22Rv1 (cell line): Measurements from ENCODE around the gene UTS2R.

Experiments
- H3K27ac ChIP-seq: fragments of 450-650 bp; 2 replicates; pipeline ENCODE4 v1.5.1; 2017
- ZFX ChIP-seq: fragments of 450-650 bp; IDR thresholded peaks from 2 replicates; pipeline ENCODE4 v1.6.1; 2017; ENCODE audit warnings: antibody characterized with exemption, borderline replicate concordance
- TF ChIP-seq, protein P1 (sequence below): fragments of 450-650 bp; IDR thresholded peaks from 2 replicates; pipeline ENCODE4 v1.5.1; 2017; ENCODE audit warnings: mild to moderate bottlenecking

UTS2R gene

DNA sequence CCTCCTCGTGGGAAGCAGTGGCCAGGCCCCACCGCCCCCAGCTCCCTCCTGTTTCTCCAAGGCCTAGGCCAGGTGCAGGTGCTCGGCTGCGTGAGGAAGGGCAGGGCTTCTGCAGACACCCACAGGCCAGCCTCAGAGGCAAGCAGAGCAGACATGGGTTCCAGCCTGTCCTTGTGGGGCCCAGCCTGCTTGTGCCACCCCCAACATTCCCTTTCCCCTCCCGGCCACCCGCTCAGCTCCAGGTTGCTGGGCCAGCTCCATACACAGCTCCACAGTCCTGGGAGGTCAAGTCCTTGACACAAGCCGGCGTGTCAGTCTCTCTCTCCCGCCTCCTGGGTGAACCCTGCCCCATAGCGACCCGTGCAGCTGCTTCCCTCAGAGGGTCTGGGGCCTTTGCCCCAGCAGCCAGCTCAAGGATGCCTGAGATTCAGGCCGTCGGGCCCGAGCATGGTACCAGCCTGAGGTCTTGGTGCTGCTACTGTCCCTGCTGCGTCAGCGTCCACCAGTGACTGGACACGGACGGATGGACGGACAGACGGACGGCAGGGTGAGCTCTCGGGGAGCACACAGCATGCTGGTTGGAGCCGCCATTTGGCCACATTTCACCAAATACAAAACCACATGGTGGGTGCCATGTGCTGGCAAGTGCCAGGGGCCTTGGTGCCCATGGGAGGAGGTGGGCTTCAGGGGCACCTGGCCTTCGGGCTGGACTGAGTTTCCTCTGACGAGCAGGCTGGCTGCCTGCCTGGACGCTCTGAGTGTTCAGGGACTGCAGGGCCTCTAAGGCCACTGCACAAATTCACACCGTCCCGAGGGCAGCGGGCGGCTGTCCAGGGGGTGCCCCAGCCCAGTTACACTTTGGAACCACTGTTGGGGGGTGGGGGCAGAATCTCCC, 46.0 kb upstream of the UTS2R start:
- no peak for TF ChIP-seq ZFX
- TF ChIP-seq, protein P1, sequence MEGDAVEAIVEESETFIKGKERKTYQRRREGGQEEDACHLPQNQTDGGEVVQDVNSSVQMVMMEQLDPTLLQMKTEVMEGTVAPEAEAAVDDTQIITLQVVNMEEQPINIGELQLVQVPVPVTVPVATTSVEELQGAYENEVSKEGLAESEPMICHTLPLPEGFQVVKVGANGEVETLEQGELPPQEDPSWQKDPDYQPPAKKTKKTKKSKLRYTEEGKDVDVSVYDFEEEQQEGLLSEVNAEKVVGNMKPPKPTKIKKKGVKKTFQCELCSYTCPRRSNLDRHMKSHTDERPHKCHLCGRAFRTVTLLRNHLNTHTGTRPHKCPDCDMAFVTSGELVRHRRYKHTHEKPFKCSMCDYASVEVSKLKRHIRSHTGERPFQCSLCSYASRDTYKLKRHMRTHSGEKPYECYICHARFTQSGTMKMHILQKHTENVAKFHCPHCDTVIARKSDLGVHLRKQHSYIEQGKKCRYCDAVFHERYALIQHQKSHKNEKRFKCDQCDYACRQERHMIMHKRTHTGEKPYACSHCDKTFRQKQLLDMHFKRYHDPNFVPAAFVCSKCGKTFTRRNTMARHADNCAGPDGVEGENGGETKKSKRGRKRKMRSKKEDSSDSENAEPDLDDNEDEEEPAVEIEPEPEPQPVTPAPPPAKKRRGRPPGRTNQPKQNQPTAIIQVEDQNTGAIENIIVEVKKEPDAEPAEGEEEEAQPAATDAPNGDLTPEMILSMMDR = no peak
- no peak overlapping the region for H3K27ac ChIP-seq

DNA sequence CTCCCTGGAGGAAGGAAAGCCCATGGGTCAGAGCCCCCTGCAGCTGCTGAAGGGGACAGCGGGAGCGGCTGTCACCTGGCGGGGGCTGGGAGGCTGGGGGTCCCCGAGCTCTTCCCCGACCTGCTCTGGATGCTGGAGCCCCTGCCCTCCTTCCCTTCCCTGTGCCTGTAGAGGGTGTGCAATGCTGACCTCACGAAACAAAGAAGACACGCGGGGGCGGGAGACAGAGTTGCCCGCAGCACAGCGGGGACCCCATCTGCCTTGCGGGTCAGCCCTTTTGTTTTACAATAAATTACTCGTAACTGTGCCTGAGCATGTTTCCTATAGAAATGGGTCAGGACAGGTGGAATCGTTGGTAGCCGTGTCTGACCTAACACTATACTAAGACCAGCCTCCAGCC, 44.3 kb upstream of the UTS2R start:
- no peak overlapping the region for H3K27ac ChIP-seq
- TF ChIP-seq, protein P1 = no peak

DNA sequence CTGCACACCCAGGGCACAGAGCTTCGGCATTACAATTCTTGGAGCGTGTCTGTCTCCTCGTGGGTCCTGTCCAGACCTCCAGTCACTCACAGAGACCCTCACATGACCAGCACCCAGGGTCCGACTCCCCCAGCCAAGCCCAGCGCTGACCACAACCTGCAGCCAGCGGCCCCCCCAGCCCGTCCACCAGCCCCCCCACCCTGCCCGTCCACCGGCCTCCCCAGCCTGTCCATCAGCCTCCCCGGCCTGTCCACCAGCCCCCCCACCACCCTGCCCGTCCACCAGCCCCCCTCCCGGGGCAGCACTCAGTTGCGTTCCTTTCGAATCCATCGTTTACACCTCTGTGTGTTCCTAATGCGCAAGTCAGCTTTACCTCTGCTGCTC, 43.8 kb upstream of the UTS2R start:
- no peak for TF ChIP-seq ZFX
- TF ChIP-seq, protein P1 = no peak
- H3K27ac ChIP-seq = no peak overlapping the region

DNA sequence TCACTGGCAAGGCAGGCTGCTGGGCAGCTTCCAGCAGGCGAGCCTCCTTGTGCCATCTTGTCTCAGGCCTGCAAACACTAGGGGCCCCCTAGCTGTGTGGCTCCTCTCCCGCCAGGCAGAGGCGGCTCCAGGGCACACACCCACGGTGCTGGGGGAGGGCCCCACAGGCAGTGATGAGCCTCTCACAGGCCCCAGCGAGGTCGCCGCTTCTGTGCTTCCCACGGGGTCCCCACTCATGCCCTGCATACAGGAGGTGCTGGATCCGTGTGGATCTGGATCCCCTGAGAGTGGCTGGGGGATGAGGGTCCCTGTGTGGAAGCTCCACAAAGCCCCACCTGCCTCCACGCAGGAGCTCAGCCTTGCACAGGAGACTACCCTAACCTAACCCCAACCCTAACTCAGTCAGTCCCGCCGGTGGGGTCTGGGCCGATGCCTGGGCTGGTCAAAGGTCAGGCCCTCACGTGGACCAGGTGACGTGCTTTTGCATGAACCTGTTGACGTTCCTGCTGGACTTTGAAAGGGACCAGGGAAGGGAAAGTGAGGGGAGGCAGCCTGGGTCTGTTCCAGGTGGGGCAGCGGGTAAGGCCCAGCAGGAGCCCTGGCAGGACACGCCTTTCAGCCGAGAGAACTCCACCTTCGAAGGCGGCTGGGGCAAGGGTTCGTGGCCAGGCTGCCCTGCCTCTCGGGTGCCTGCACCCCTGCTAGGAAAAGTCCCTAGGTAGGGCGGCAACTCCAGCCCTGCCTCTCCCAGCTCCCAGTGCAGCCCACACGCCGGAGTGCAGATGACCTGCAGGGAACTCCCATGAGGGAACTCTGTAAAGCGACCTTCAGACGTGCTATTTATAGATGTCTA, 43.2 kb upstream of the UTS2R start:
- TF ChIP-seq, protein P1 = no peak
- TF ChIP-seq ZFX = no peak
- peak overlapping the region; percentile 42 for H3K27ac ChIP-seq

DNA sequence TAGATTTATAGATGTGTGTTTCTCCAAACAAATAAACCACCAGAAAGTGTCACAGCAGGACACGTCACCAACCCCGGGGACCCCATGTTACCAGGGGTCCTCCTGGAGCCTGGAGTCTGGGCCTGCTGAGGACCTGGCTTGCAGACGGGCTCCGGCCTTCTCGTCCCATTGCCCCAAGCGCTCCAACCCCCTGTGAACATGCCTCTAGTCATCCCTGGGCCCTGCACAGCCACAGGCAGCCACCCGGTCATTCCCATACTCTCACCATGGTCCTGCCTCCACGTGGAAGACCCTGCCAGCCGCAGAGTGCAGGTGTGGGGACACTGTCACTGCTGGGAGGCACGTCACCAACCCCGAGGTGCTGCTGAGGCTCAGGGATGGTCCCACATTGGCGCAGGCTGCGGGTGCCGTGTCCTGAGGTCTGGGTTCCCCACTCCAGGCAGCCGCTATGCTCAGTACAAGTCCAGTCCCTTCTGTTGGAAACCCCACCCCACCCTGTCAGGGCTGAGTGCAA, 42.5 kb upstream of the UTS2R start:
- peak overlapping the region; percentile 42 for H3K27ac ChIP-seq
- TF ChIP-seq ZFX = no peak
- TF ChIP-seq, protein P1 = no peak

DNA sequence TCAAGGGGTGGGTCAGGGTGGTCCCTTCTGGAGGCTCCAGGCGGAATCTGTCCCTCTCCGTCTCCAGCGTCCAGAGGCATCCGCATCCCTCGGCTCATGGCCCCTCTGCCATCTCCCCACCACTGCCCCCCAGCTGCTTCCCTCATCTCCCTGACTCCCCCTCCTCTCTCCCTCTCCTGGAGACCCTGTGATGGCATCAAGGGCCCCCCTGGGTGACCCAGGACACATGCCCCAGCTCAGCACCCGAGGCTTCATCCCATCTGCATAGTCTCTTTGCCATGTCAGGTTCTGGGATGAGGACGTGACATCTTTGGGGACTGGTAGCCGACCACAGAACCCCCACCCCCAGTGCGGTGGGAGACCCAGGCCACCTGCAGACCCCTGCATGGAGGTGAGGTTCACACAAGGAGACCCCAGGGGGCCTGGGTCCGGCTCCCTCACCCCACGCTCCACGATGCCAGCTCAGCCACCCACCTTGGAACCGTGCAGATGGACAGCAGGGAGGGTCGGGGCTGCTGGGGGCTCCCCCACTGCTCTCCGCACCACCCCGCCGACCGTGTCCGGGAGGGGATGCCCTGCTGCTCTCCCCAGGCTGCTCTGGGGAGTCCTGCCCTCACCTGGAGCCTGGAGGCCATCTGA, 41.8 kb upstream of the UTS2R start:
- TF ChIP-seq, protein P1 = no peak
- TF ChIP-seq ZFX = no peak
- no peak overlapping the region for H3K27ac ChIP-seq
